Caco-2 (cell line): ENCODE measurements around the gene SDC1. TPM values are rescaled to one million over a fixed set of nuclear protein-coding genes. Genes with fewer than 3 reads are reported as not detected.
A peak's percentile ranks its signal among the peaks of the same experiment; 100 is the strongest.

Source experiments
- BruUV-seq: library from RNA; stranded (reverse); fragments of 400-500 nt; replicated peaks from 2 replicates; lab custom pipeline; 2021; lab: Mats Ljungman, UMichigan
- CTCF ChIA-PET: fragments of 300-600 bp; sonication (Branson Sonifier 250); formaldehyde crosslinking; loops from one replicate; lab custom pipeline; 2022; ENCODE audit warnings: antibody characterized with exemption; lab: Charles Lee
- POLR2A ChIA-PET: fragments of 300-600 bp; sonication (Branson Sonifier 250); formaldehyde crosslinking; loops from one replicate; lab custom pipeline; 2022; ENCODE audit warnings: antibody characterized with exemption; lab: Charles Lee
- DNase-seq, 2 experiments: peaks; one replicate each; pipeline versions ENCODE4 v3.0.0 to v3.0.0-alpha.2; 2020 to 2022
- H3K27me3 ChIP-seq: replicated peaks from 2 replicates; pipeline ENCODE4 v1.6.0; 2011; ENCODE audit warnings: low read length; ENCODE audit not compliant: control insufficient read depth, insufficient read depth
- H3K36me3 ChIP-seq: 2 replicates; pipeline ENCODE4 v1.5.1; 2011; ENCODE audit warnings: low read length; ENCODE audit not compliant: control insufficient read depth, insufficient read depth
- H3K4me1 ChIP-seq: fragments of 250-450 bp; sonication (Bioruptor Pico); 2 replicates; pipeline ENCODE4 v1.5.1; 2020; ENCODE audit warnings: mild to moderate bottlenecking
- H3K4me3 ChIP-seq: 2 replicates; pipeline ENCODE4 v1.5.1; 2011; ENCODE audit warnings: low read depth, mild to moderate bottlenecking, control low read depth, low read length
- H3K9me3 ChIP-seq: fragments of 250-450 bp; sonication (Bioruptor Pico); 2 replicates; pipeline ENCODE4 v1.5.1; 2020; ENCODE audit warnings: mild to moderate bottlenecking, moderate library complexity
- H3K27ac Mint-ChIP-seq: one replicate; pipeline ENCODE4 v1.8.0; 2022; ENCODE audit warnings: mixed read lengths; ENCODE audit not compliant: unreplicated experiment
- H3K27me3 Mint-ChIP-seq: one replicate; pipeline ENCODE4 v1.8.0; 2022; ENCODE audit warnings: mixed read lengths; ENCODE audit not compliant: insufficient read depth, unreplicated experiment
- H3K36me3 Mint-ChIP-seq: one replicate; pipeline ENCODE4 v1.8.0; 2022; ENCODE audit warnings: mild to moderate bottlenecking, mixed read lengths; ENCODE audit not compliant: insufficient read depth, unreplicated experiment
- H3K4me1 Mint-ChIP-seq: one replicate; pipeline ENCODE4 v1.8.0; 2022; ENCODE audit warnings: low read depth, mixed read lengths; ENCODE audit not compliant: unreplicated experiment
- H3K4me3 Mint-ChIP-seq: one replicate; pipeline ENCODE4 v1.8.0; 2022; ENCODE audit warnings: mild to moderate bottlenecking, moderate library complexity, mixed read lengths; ENCODE audit not compliant: unreplicated experiment
- H3K9me3 Mint-ChIP-seq: one replicate; pipeline ENCODE4 v1.8.0; 2022; ENCODE audit warnings: mixed read lengths; ENCODE audit not compliant: unreplicated experiment
- intact Hi-C: fragments of 100-400 bp; cut with micrococcal nuclease; formaldehyde crosslinking; loops from one replicate; pipeline ENCODE4 v1.10.0; 2022; ENCODE audit not compliant: unreplicated experiment
- total RNA-seq: library from RNA; stranded (reverse); gene quantifications from 2 replicates; pipeline ENCODE4 v1.2.3, GENCODE V29; 2022
- TF ChIP-seq, protein P1 (sequence below), 2 experiments: fragments of 200-600 bp in 1 of 2; IDR thresholded peaks; 1 replicate in 1 of 2; 2 replicates in 1 of 2; pipeline versions ENCODE4 v1.5.1 to v1.8.0; 2011 to 2022; ENCODE audit warnings: antibody characterized with exemption in 1 of 2, control low read depth in 1 of 2, inconsistent platforms in 1 of 2, low read depth in 1 of 2, low read length in 1 of 2, mild to moderate bottlenecking in 1 of 2, moderate library complexity in 1 of 2; ENCODE audit not compliant: insufficient read depth in 1 of 2, severe bottlenecking in 1 of 2, unreplicated experiment in 1 of 2

SDC1 gene
- total RNA-seq, 1 experiment from 2014 or later: 24.3 TPM

DNA sequence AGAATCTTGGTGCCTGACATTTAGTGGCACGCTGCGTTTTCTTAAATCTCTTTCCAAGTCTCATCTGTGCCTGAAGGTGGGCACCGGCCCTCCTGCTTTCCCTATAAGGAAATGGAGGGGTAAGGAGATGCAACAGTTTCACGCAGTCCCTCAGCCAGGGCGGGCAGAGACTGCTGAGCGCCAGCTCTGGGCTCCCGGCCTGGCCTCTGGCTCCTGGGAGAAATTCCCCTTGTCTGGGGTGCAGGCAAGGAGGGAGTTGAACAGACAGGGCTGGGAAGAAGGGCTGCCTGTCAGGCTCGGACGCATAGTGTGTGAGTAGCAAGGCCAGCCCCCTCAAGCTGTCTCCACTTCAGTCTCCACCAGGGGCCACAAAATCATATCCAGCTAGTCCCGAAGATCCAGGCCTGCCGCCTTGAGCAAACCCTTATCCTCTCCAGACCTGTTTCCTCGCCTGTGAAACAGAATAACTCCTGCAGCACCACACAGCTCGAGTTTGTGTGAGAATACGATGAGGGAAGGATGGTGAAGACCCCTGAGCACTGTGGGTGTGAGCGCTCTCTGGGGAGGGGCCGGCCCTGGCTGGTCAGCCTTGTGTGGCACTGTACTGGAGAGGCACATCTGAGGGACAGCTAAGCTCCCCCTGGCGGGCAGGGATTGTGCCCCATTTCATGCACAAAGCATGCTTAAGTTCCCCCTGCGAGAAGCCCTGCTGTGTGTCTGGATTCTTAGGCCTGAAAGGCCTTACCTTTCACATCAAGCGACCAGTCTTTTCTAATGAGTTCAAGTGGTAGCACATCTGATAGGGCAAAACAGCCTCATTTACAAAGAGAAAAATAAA, 33.8 kb downstream of the SDC1 start:
- DNase-seq: peak; percentile 69 to 75
- no peak overlapping the region for H3K27ac Mint-ChIP-seq

DNA sequence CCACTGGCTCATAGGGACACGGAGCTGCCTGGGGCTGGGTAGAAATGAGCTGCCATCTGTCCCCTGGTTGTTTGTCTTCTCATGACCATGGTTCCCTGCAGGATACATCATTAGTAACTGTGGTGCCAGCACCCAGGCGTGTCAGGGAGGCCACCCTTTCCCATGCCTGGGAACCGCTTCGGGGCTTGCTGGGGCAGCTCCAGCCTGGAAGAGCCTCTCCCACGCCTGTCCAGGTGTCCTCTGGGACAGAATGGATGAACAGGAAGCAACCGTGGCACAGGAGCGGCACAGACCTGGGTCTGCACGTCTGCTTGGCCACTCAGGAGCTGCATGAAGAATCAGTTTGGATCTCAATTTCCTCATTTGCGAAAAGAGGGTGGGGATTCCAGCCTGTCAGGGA, 34.8 kb downstream of the SDC1 start:
- H3K4me1 Mint-ChIP-seq: peaks cover 17% of the 10 kb centered on the region
- DNase-seq: no peak
- H3K36me3 ChIP-seq: no peaks in the 10 kb centered on the region
- H3K27me3 Mint-ChIP-seq: no peaks in the 10 kb centered on the region
- no peak overlapping the region for H3K27ac Mint-ChIP-seq
- BruUV-seq: no TSS peak
- POLR2A ChIA-PET: no interaction called here
- TF ChIP-seq, protein P1, sequence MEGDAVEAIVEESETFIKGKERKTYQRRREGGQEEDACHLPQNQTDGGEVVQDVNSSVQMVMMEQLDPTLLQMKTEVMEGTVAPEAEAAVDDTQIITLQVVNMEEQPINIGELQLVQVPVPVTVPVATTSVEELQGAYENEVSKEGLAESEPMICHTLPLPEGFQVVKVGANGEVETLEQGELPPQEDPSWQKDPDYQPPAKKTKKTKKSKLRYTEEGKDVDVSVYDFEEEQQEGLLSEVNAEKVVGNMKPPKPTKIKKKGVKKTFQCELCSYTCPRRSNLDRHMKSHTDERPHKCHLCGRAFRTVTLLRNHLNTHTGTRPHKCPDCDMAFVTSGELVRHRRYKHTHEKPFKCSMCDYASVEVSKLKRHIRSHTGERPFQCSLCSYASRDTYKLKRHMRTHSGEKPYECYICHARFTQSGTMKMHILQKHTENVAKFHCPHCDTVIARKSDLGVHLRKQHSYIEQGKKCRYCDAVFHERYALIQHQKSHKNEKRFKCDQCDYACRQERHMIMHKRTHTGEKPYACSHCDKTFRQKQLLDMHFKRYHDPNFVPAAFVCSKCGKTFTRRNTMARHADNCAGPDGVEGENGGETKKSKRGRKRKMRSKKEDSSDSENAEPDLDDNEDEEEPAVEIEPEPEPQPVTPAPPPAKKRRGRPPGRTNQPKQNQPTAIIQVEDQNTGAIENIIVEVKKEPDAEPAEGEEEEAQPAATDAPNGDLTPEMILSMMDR (IDR thresholded peaks at IDR 0.05; ENCODE audit: insufficient read depth in 1 of 2, low read depth in 1 of 2, low read length in 1 of 2, severe bottlenecking in 1 of 2, unreplicated experiment in 1 of 2): no peak
- H3K9me3 ChIP-seq: no peaks in the 10 kb centered on the region
- intact Hi-C loops: loop anchor here (2.0 kb wide), 1 partner anchor 55 kb away; no protein-coding TSS in a partner anchor
- peaks cover 21% of the 10 kb centered on the region for H3K4me1 ChIP-seq
- CTCF ChIA-PET: interaction anchor here (0.6 to 1.1 kb wide), 2 partner anchors 35 to 238 kb away, joined by 3 to 6 read pairs; partner anchors contain the start of gene SDC1
- no peak overlapping the region for H3K4me3 Mint-ChIP-seq
- no peaks in the 10 kb centered on the region for H3K9me3 Mint-ChIP-seq
- H3K36me3 Mint-ChIP-seq: no peaks in the 10 kb centered on the region
- no peak overlapping the region for H3K4me3 ChIP-seq
- H3K27me3 ChIP-seq: no peaks in the 10 kb centered on the region

More for the DNA sequence above, 33.8 kb downstream of the SDC1 start:
- Mint-ChIP-seq H3K4me1 (peaks cover 23% of the 10 kb centered on the region), H3K4me3 (no peak overlapping the region), H3K9me3 (no peaks in the 10 kb centered on the region), H3K27me3 (no peaks in the 10 kb centered on the region), H3K36me3 (peaks cover 3% of the 10 kb centered on the region)
- Histone ChIP-seq H3K9me3 (no peaks in the 10 kb centered on the region), H3K4me3 (no peak overlapping the region), H3K4me1 (peaks cover 21% of the 10 kb centered on the region), H3K27me3 (no peaks in the 10 kb centered on the region), H3K36me3 (no peaks in the 10 kb centered on the region)
- ChIA-PET CTCF (interaction anchor here (0.6 to 1.1 kb wide), 6 partner anchors 11 to 87 kb away, joined by 3 to 6 read pairs (median 3); partner anchors contain the start of gene SDC1), POLR2A (no interaction called here)
- intact Hi-C loops: loop anchor here (1.0 to 2.0 kb wide), 2 partner anchors 56 to 88 kb away; no protein-coding TSS in a partner anchor
- BruUV-seq: no TSS peak
- TF ChIP-seq, protein P1 (IDR thresholded peaks at IDR 0.05; ENCODE audit: insufficient read depth in 1 of 2, low read depth in 1 of 2, low read length in 1 of 2, severe bottlenecking in 1 of 2, unreplicated experiment in 1 of 2): peak; percentile 55 to 76

DNA sequence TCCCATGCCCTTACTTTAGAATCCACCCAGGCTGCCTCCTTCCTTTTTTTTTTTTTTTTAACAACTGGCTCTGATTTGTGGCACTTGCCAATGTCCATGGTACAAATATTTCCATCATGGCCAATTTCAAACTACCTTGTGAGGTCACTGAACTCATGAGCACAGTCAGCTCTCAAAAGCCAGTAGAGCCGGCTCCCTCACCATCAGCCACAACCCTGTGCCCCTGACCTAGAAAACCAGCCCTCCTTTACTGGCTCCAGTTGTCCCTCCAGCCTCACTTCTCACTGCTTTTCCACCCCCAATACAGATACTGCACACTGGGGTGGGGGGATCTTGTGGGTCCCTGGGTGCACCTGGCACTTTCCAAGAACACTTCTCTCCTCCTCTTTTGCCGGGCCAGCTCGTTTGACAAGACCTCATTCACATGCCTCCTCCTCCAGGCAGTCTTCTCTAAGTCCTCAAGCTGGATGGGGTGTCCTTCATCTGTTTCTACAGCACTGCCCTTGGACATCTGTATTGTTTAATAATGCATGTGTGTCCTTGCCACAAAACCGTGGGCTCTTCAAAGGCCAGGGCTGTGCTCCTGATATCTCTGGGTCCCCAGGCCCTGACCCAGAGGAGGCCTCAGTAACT, 35.5 kb downstream of the SDC1 start:
- H3K27ac Mint-ChIP-seq: no peak overlapping the region
- CTCF ChIA-PET: interaction anchor here (0.6 to 1.2 kb wide), 3 partner anchors 36 to 239 kb away, joined by 3 to 7 read pairs (median 7); partner anchors contain the start of gene SDC1
- H3K4me3 Mint-ChIP-seq: no peak overlapping the region
- BruUV-seq: no TSS peak
- POLR2A ChIA-PET: no interaction called here
- no peaks in the 10 kb centered on the region for H3K36me3 Mint-ChIP-seq
- H3K4me3 ChIP-seq: no peak overlapping the region
- no peaks in the 10 kb centered on the region for H3K27me3 Mint-ChIP-seq
- H3K36me3 ChIP-seq: no peaks in the 10 kb centered on the region
- intact Hi-C loops: no loop called here
- H3K27me3 ChIP-seq: no peaks in the 10 kb centered on the region
- H3K9me3 Mint-ChIP-seq: no peaks in the 10 kb centered on the region
- no peak for DNase-seq
- TF ChIP-seq, protein P1 (IDR thresholded peaks at IDR 0.05; ENCODE audit: insufficient read depth in 1 of 2, low read depth in 1 of 2, low read length in 1 of 2, severe bottlenecking in 1 of 2, unreplicated experiment in 1 of 2): no peak
- H3K4me1 Mint-ChIP-seq: peaks cover 17% of the 10 kb centered on the region
- H3K9me3 ChIP-seq: no peaks in the 10 kb centered on the region
- peaks cover 29% of the 10 kb centered on the region for H3K4me1 ChIP-seq
